BLaER1 (cell line): ENCODE measurements around the gene SIGLEC14.
"Not testable (repeated sequence)": the region's sequence is repeated elsewhere in the genome, so short reads cannot be mapped to it uniquely, and the experiment has no call there.

Experiments used
- H3K27ac ChIP-seq: shearing (Covaris generic); formaldehyde crosslinking; 2 replicates; pipeline ENCODE4 v1.8.1; 2022
- H3K27me3 ChIP-seq: shearing (Covaris generic); formaldehyde crosslinking; 2 replicates; pipeline ENCODE4 v1.8.1; 2022
- H3K36me3 ChIP-seq: shearing (Covaris generic); formaldehyde crosslinking; 2 replicates; pipeline ENCODE4 v1.8.1; 2022
- H3K4me1 ChIP-seq: shearing (Covaris generic); formaldehyde crosslinking; 2 replicates; pipeline ENCODE4 v1.8.1; 2022
- H3K4me2 ChIP-seq: shearing (Covaris generic); formaldehyde crosslinking; 2 replicates; pipeline ENCODE4 v1.8.1; 2022
- H3K4me3 ChIP-seq: shearing (Covaris generic); formaldehyde crosslinking; 2 replicates; pipeline ENCODE4 v1.8.1; 2022
- H3K9ac ChIP-seq: shearing (Covaris generic); formaldehyde crosslinking; 2 replicates; pipeline ENCODE4 v1.8.1; 2022
- H3K9me3 ChIP-seq: shearing (Covaris generic); formaldehyde crosslinking; 2 replicates; pipeline ENCODE4 v1.8.1; 2022
- H4K20me1 ChIP-seq: shearing (Covaris generic); formaldehyde crosslinking; 2 replicates; pipeline ENCODE4 v1.8.1; 2022
- Cebpa-rat ChIP-seq: shearing (Covaris generic); IDR thresholded peaks from 2 replicates; pipeline ENCODE4 v1.8.1; 2022

Gene SIGLEC14

GRCh38 chr19:51651216-51651846 is 4.7 kb upstream of the SIGLEC14 start:
- H3K4me1 ChIP-seq, result no peaks in the 10 kb centered on the region
- no peak overlapping the region for H3K4me3 ChIP-seq
- no peak overlapping the region for H3K9ac ChIP-seq
- H3K36me3 ChIP-seq, result no peaks in the 10 kb centered on the region
- H3K27me3 ChIP-seq, result no peaks in the 10 kb centered on the region
- no peaks in the 10 kb centered on the region for H4K20me1 ChIP-seq
- no peak for TF ChIP-seq Cebpa-rat
- no peaks in the 10 kb centered on the region for H3K9me3 ChIP-seq
- H3K27ac ChIP-seq, result no peak overlapping the region
- H3K4me2 ChIP-seq, result no peak overlapping the region

- TF ChIP-seq Cebpa-rat, result no peak
- Histone ChIP-seq H3K27ac (no peak overlapping the region), H3K9ac (no peak overlapping the region)
These were observed 693 bp upstream of the SIGLEC14 start for GRCh38 chr19:51647318-51647717.

GRCh38 chr19:51644636-51645271 is 1.9 kb downstream of the SIGLEC14 start:
- H3K4me2 ChIP-seq, result no peak overlapping the region
- TF ChIP-seq Cebpa-rat, result no peak
- no peak overlapping the region for H3K4me3 ChIP-seq
- no peak overlapping the region for H3K9ac ChIP-seq
- H4K20me1 ChIP-seq, result no peaks in the 10 kb centered on the region
- H3K4me1 ChIP-seq, result no peaks in the 10 kb centered on the region
- no peaks in the 10 kb centered on the region for H3K36me3 ChIP-seq
- no peak overlapping the region for H3K27ac ChIP-seq
- H3K27me3 ChIP-seq, result no peaks in the 10 kb centered on the region
- no peaks in the 10 kb centered on the region for H3K9me3 ChIP-seq

More at GRCh38 chr19:51647318-51647717, 693 bp upstream of the SIGLEC14 start:
- H3K27me3 ChIP-seq, result no peaks in the 10 kb centered on the region
- H3K36me3 ChIP-seq, result no peaks in the 10 kb centered on the region
- H3K9me3 ChIP-seq, result no peaks in the 10 kb centered on the region
- no peak overlapping the region for H3K4me3 ChIP-seq
- no peaks in the 10 kb centered on the region for H4K20me1 ChIP-seq
- H3K4me1 ChIP-seq, result no peaks in the 10 kb centered on the region
- no peak overlapping the region for H3K4me2 ChIP-seq

- no peak overlapping the region for H3K4me3 ChIP-seq
- H3K27me3 ChIP-seq, result no peaks in the 10 kb centered on the region
- H3K27ac ChIP-seq, result no peak overlapping the region
- H3K9ac ChIP-seq, result no peak overlapping the region
- H3K4me1 ChIP-seq, result no peaks in the 10 kb centered on the region
- H3K9me3 ChIP-seq, result no peaks in the 10 kb centered on the region
- no peak overlapping the region for H3K4me2 ChIP-seq
- no peaks in the 10 kb centered on the region for H3K36me3 ChIP-seq
- no peak for TF ChIP-seq Cebpa-rat
- H4K20me1 ChIP-seq, result no peaks in the 10 kb centered on the region
These were observed 5.0 kb downstream of the SIGLEC14 start for GRCh38 chr19:51641648-51642047.

- Histone ChIP-seq H3K27ac (no peak overlapping the region), H3K4me3 (no peak overlapping the region), H3K9ac (no peak overlapping the region), H3K4me2 (no peak overlapping the region), H4K20me1 (no peaks in the 10 kb centered on the region), H3K36me3 (no peaks in the 10 kb centered on the region), H3K9me3 (no peaks in the 10 kb centered on the region), H3K4me1 (no peaks in the 10 kb centered on the region), H3K27me3 (no peaks in the 10 kb centered on the region)
- no peak for TF ChIP-seq Cebpa-rat
These were observed 6.2 kb downstream of the SIGLEC14 start for GRCh38 chr19:51640386-51640785.

GRCh38 chr19:51639916-51640315 is 6.7 kb downstream of the SIGLEC14 start:
- H3K27ac ChIP-seq, result no peak overlapping the region
- no peak overlapping the region for H3K4me2 ChIP-seq
- H3K9ac ChIP-seq, result no peak overlapping the region
- TF ChIP-seq Cebpa-rat, result no peak
- H3K9me3 ChIP-seq, result no peaks in the 10 kb centered on the region
- no peaks in the 10 kb centered on the region for H3K27me3 ChIP-seq
- no peaks in the 10 kb centered on the region for H3K36me3 ChIP-seq
- H3K4me3 ChIP-seq, result no peak overlapping the region
- no peaks in the 10 kb centered on the region for H4K20me1 ChIP-seq
- H3K4me1 ChIP-seq, result no peaks in the 10 kb centered on the region

- no peaks in the 10 kb centered on the region for H4K20me1 ChIP-seq
- H3K9me3 ChIP-seq, result no peaks in the 10 kb centered on the region
- no peak overlapping the region for H3K4me2 ChIP-seq
- no peak overlapping the region for H3K4me3 ChIP-seq
- no peak overlapping the region for H3K9ac ChIP-seq
- H3K27ac ChIP-seq, result no peak overlapping the region
- no peaks in the 10 kb centered on the region for H3K4me1 ChIP-seq
- H3K27me3 ChIP-seq, result no peaks in the 10 kb centered on the region
- H3K36me3 ChIP-seq, result no peaks in the 10 kb centered on the region
- TF ChIP-seq Cebpa-rat, result no peak
These were observed 9.2 kb downstream of the SIGLEC14 start for GRCh38 chr19:51637362-51637978.

- Histone ChIP-seq H3K9ac (no peak overlapping the region), H3K27ac (no peak overlapping the region), H3K27me3 (no peaks in the 10 kb centered on the region), H3K36me3 (no peaks in the 10 kb centered on the region), H4K20me1 (no peaks in the 10 kb centered on the region), H3K9me3 (no peaks in the 10 kb centered on the region), H3K4me2 (no peak overlapping the region), H3K4me3 (no peak overlapping the region), H3K4me1 (no peaks in the 10 kb centered on the region)
- no peak for TF ChIP-seq Cebpa-rat
These were observed 14.5 kb downstream of the SIGLEC14 start for GRCh38 chr19:51632126-51632525.

- H3K27ac ChIP-seq, H3K4me1 ChIP-seq, H3K4me3 ChIP-seq, H3K9ac ChIP-seq, H4K20me1 ChIP-seq, H3K4me2 ChIP-seq, H3K9me3 ChIP-seq, H3K27me3 ChIP-seq, H3K36me3 ChIP-seq: not testable (repeated sequence)
These were observed 16.3 kb downstream of the SIGLEC14 start, which contains the start of gene SIGLEC5 for GRCh38 chr19:51630315-51630714. Gene SIGLEC5, minus strand, starts transcription at chr19:51630401. Its CDS starts 66 bp downstream, at chr19:51630335.

- H3K27ac ChIP-seq, result no peak overlapping the region
- no peak overlapping the region for H3K4me3 ChIP-seq
- no peaks in the 10 kb centered on the region for H4K20me1 ChIP-seq
- no peak for TF ChIP-seq Cebpa-rat
- no peaks in the 10 kb centered on the region for H3K27me3 ChIP-seq
- no peaks in the 10 kb centered on the region for H3K4me1 ChIP-seq
- no peak overlapping the region for H3K9ac ChIP-seq
- H3K4me2 ChIP-seq, result no peak overlapping the region
- H3K9me3 ChIP-seq, result no peaks in the 10 kb centered on the region
- H3K36me3 ChIP-seq, result no peaks in the 10 kb centered on the region
These were observed 18.3 kb downstream of the SIGLEC14 start for GRCh38 chr19:51628153-51628939.
